Breast epithelium (tissue), 4 donors: ENCODE measurements around the gene FBN2. TPM values are rescaled to one million over a fixed set of nuclear protein-coding genes. Genes with fewer than 3 reads are reported as not detected.

Experiments used
- DNase-seq, 2 donors: peaks; one replicate each; pipeline ENCODE4 v3.0.0-alpha.2; 2019; ENCODE audit warnings: low spot score in 2 of 2
- H3K27ac ChIP-seq, 2 donors: fragments of 200-600 bp; sonication (generic) in 1 of 2; one replicate each; pipeline ENCODE4 v1.5.1; 2016 to 2019; ENCODE audit warnings: mild to moderate bottlenecking in 1 of 2
- H3K27me3 ChIP-seq, 2 donors: fragments of 200-600 bp; sonication (generic) in 1 of 2; one replicate each; pipeline versions ENCODE4 v1.5.1 to v1.6.0; 2017 to 2019; ENCODE audit warnings: control low read depth in 1 of 2, mild to moderate bottlenecking in 1 of 2
- H3K36me3 ChIP-seq: fragments of 200-600 bp; one replicate; pipeline ENCODE4 v1.5.1; 2019
- H3K4me1 ChIP-seq, 2 donors: fragments of 200-600 bp; sonication (generic); one replicate each; pipeline ENCODE4 v1.5.1; 2016 to 2019; ENCODE audit warnings: control low read depth in 1 of 2
- H3K4me3 ChIP-seq, 3 donors: fragments of 200-600 bp; sonication (generic); 1 replicate in 2 of 3; 2 replicates in 1 of 3; pipeline ENCODE4 v1.5.1; 2016 to 2019; ENCODE audit warnings: mild to moderate bottlenecking in 3 of 3, moderate library complexity in 2 of 3
- H3K9me3 ChIP-seq, 2 donors: fragments of 200-600 bp; sonication (generic) in 1 of 2; one replicate each; pipeline ENCODE4 v1.5.1; 2016 to 2019; ENCODE audit warnings: control low read depth in 1 of 2
- POLR2A ChIP-seq: fragments of 450-650 bp; IDR thresholded peaks from one replicate; pipeline ENCODE4 v1.6.1; 2016; ENCODE audit warnings: antibody characterized with exemption, mild to moderate bottlenecking, moderate library complexity
- POLR2AphosphoS5 ChIP-seq, 3 donors: sonication (generic); formaldehyde crosslinking; IDR thresholded peaks; one replicate each; pipeline ENCODE4 v1.6.1; 2017; ENCODE audit warnings: antibody characterized with exemption in 3 of 3
- intact Hi-C: fragments of 100-400 bp; cut with DNase I; formaldehyde crosslinking; loops from one replicate; pipeline ENCODE4 v1.15.1; 2023; ENCODE audit warnings: low total_unique reads
- total RNA-seq, 3 donors: library from RNA; depleted of rRNA; stranded (reverse); fragments of >200 nt; gene quantifications; one replicate each; pipeline ENCODE4 v1.1.0, GENCODE V29; 2016
- TF ChIP-seq, protein P1 (sequence below), 3 donors: fragments of 450-650 bp; IDR thresholded peaks; one replicate each; pipeline ENCODE4 v1.5.1; 2016 to 2017; ENCODE audit warnings: antibody characterized with exemption in 3 of 3, mild to moderate bottlenecking in 3 of 3, moderate library complexity in 3 of 3

The FBN2 gene
- total RNA-seq, 3 donors from 2014 or later = 0.88 to 7.5 (median 1.8) TPM

DNA sequence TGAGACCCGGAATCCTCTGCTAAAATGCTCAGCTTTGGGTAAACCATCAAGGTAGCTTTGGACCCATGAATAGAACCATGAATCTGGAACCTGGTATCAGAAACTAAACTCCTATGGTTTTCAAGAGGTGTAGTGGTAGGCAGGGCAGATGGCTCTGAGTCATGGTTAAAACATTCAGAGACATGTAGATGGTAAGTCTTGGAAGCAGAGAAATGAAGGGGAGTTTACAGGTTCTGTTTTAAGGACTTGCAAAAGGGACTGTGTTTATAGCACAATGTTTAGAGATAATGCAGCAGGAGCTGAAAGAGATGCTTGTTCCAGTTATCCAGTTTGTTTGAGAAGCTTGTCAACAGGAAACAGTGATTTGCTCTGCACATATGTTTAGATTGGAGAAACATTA is 36.0 kb upstream of the FBN2 start:
- no peak overlapping the region for H3K27ac ChIP-seq
- no peak for TF ChIP-seq POLR2A
- TF ChIP-seq, protein P1, sequence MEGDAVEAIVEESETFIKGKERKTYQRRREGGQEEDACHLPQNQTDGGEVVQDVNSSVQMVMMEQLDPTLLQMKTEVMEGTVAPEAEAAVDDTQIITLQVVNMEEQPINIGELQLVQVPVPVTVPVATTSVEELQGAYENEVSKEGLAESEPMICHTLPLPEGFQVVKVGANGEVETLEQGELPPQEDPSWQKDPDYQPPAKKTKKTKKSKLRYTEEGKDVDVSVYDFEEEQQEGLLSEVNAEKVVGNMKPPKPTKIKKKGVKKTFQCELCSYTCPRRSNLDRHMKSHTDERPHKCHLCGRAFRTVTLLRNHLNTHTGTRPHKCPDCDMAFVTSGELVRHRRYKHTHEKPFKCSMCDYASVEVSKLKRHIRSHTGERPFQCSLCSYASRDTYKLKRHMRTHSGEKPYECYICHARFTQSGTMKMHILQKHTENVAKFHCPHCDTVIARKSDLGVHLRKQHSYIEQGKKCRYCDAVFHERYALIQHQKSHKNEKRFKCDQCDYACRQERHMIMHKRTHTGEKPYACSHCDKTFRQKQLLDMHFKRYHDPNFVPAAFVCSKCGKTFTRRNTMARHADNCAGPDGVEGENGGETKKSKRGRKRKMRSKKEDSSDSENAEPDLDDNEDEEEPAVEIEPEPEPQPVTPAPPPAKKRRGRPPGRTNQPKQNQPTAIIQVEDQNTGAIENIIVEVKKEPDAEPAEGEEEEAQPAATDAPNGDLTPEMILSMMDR (IDR thresholded peaks at IDR 0.05) = no peak
- TF ChIP-seq POLR2AphosphoS5 (IDR thresholded peaks at IDR 0.05) = no peak
- intact Hi-C loops = no loop called here
- H3K27me3 ChIP-seq = no peaks in the 10 kb centered on the region
- H3K4me1 ChIP-seq = no peaks in the 10 kb centered on the region
- no peaks in the 10 kb centered on the region for H3K36me3 ChIP-seq
- DNase-seq = no peak
- H3K4me3 ChIP-seq = no peak overlapping the region
- H3K9me3 ChIP-seq = no peaks in the 10 kb centered on the region

DNA sequence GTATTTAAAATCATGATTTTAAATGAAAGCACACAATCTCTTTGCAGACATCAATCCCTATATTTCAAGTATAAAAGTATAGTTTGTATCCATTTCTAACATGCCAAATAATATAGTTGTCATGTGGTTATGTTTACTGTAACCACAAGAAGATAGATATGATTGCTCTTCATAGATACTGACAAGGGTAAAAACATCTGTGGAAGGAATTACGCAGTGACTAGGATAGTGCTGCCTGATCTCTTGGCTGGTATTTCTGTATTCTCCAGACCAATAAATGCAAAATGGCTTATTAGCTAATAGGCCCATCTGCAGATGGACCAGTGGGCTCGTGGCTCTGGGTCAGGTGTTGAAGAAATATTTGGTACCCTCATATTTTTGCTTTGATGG is 34.9 kb upstream of the FBN2 start:
- intact Hi-C loops = no loop called here
- H3K36me3 ChIP-seq = no peaks in the 10 kb centered on the region
- no peak overlapping the region for H3K27ac ChIP-seq
- no peaks in the 10 kb centered on the region for H3K9me3 ChIP-seq
- no peaks in the 10 kb centered on the region for H3K27me3 ChIP-seq
- TF ChIP-seq, protein P1 (IDR thresholded peaks at IDR 0.05) = no peak
- TF ChIP-seq POLR2A = no peak
- DNase-seq = no peak
- H3K4me3 ChIP-seq = no peak overlapping the region
- no peaks in the 10 kb centered on the region for H3K4me1 ChIP-seq

DNA sequence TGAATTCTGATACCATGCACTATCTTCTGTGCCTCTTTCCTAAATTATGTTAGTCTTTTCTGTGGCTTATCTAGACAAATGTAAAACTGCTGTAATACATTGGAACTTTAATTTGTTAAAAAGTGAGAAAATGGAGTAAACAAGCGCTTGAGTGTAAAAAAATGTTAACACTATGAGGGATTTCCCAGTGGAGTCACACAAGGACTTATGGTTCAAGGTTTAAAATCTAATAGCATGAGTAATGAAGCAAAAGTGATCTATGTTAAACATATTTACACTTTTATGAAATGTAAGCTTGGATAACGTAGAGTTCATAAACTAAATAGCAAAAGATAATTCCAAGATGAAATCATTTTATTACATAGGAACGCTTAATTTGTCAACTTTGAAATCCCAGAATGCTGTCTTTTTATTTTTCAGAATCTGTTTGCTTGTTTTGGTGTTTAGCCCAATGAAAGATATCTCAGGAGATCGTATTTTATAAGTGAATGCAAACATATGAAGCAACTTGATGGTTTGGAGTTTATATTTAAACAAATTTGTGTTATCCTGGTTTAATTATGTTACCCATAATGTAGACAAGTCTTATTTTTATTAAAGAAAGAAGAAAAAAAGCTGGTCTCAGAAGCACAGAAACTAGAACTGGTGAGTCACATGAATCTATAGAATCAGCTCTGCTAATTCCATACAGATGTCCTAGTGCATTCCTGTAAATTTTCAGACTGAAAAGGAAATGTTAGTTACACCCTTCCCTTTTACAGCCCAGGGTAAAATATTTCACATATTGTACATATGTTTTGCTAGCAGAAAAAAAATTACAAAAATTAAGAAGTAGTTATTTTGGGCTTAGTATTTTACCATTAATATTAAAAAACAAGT is 34.2 kb upstream of the FBN2 start:
- DNase-seq = no peak
- intact Hi-C loops = no loop called here
- H3K27ac ChIP-seq = no peak overlapping the region

DNA sequence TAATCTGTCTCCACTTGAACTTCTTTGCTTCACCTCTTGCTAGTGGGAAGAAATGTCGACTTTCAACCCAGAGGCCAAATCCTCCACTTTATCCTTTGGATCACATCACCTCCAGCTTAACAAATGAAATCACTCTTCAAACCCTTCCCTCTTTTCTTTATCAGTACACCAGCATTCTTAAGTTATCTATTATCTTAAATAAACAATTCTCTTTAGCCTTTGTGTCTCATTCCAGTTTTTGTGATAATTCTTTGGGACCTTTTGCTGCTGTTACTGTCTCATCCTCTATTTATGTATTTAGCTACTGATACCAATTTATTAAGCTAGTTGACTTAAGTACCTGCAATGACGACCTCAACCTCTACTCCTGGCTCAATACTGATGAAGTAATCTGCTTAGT is 28.1 kb upstream of the FBN2 start:
- H3K4me3 ChIP-seq = no peak overlapping the region
- no peaks in the 10 kb centered on the region for H3K4me1 ChIP-seq
- no peaks in the 10 kb centered on the region for H3K9me3 ChIP-seq
- no peak overlapping the region for H3K27ac ChIP-seq
- H3K36me3 ChIP-seq = no peaks in the 10 kb centered on the region
- TF ChIP-seq, protein P1 (IDR thresholded peaks at IDR 0.05) = no peak
- TF ChIP-seq POLR2A (no peak), POLR2AphosphoS5 (IDR thresholded peaks at IDR 0.05) (no peak)
- H3K27me3 ChIP-seq = no peaks in the 10 kb centered on the region
- intact Hi-C loops = no loop called here
- no peak for DNase-seq

More for the DNA sequence above, 34.2 kb upstream of the FBN2 start:
- no peaks in the 10 kb centered on the region for H3K9me3 ChIP-seq
- no peaks in the 10 kb centered on the region for H3K4me1 ChIP-seq
- TF ChIP-seq, protein P1 (IDR thresholded peaks at IDR 0.05) = no peak
- no peak for TF ChIP-seq POLR2AphosphoS5 (IDR thresholded peaks at IDR 0.05)
- TF ChIP-seq POLR2A = no peak
- no peaks in the 10 kb centered on the region for H3K27me3 ChIP-seq
- H3K36me3 ChIP-seq = no peaks in the 10 kb centered on the region
- H3K4me3 ChIP-seq = no peak overlapping the region
